ENCODE measurements around the gene GRPEL1.

DNA sequence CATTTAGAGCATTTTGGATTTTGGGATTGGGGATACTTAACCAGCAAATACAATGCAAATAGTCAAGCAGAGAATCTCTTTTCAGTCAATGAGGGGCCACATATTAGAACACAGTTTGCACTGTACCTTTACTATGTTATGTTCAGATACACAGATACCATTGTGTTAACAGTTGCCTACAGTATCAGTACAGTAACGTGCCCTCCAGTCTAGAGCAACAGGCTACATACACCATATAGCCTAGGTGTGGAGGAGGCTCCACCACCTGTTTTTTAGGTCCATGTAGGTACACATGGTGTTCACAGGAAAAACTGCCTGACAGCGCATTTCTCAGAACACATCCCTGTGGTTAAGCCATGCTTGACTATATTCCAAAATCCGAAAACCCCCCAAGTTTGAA is 9.1 kb downstream of the GRPEL1 start:
- TF ChIP-seq MAX (IDR thresholded peaks at IDR 0.05) (no peak), EP300 (IDR thresholded peaks at IDR 0.05; ENCODE audit: borderline replicate concordance) (no peak), FOXM1 (IDR thresholded peaks at IDR 0.05; ENCODE audit: borderline replicate concordance, low read depth) (no peak), EGR1 (IDR thresholded peaks at IDR 0.05) (no peak), RAD21 (IDR thresholded peaks at IDR 0.05; ENCODE audit: low read depth) (no peak), TAF1 (IDR thresholded peaks at IDR 0.05; ENCODE audit: low read depth) (no peak), NFIC (IDR thresholded peaks at IDR 0.05) (no peak), YY1 (IDR thresholded peaks at IDR 0.05; ENCODE audit: low read depth) (no peak)
- TF ChIP-seq, protein P1, sequence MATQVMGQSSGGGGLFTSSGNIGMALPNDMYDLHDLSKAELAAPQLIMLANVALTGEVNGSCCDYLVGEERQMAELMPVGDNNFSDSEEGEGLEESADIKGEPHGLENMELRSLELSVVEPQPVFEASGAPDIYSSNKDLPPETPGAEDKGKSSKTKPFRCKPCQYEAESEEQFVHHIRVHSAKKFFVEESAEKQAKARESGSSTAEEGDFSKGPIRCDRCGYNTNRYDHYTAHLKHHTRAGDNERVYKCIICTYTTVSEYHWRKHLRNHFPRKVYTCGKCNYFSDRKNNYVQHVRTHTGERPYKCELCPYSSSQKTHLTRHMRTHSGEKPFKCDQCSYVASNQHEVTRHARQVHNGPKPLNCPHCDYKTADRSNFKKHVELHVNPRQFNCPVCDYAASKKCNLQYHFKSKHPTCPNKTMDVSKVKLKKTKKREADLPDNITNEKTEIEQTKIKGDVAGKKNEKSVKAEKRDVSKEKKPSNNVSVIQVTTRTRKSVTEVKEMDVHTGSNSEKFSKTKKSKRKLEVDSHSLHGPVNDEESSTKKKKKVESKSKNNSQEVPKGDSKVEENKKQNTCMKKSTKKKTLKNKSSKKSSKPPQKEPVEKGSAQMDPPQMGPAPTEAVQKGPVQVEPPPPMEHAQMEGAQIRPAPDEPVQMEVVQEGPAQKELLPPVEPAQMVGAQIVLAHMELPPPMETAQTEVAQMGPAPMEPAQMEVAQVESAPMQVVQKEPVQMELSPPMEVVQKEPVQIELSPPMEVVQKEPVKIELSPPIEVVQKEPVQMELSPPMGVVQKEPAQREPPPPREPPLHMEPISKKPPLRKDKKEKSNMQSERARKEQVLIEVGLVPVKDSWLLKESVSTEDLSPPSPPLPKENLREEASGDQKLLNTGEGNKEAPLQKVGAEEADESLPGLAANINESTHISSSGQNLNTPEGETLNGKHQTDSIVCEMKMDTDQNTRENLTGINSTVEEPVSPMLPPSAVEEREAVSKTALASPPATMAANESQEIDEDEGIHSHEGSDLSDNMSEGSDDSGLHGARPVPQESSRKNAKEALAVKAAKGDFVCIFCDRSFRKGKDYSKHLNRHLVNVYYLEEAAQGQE (IDR thresholded peaks at IDR 0.05; ENCODE audit: low read depth), result no peak
- TF ChIP-seq, protein P2, sequence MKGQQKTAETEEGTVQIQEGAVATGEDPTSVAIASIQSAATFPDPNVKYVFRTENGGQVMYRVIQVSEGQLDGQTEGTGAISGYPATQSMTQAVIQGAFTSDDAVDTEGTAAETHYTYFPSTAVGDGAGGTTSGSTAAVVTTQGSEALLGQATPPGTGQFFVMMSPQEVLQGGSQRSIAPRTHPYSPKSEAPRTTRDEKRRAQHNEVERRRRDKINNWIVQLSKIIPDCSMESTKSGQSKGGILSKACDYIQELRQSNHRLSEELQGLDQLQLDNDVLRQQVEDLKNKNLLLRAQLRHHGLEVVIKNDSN (IDR thresholded peaks at IDR 0.05), result no peak

All from Ishikawa (cell line).